Neural cell (in vitro differentiated cells): ENCODE data around the gene GRM4.

Experiments
- EP300 ChIP-seq: fragments of 450-650 bp; conservative IDR thresholded peaks from 2 replicates; pipeline ENCODE4 v1.6.1; 2014; ENCODE audit warnings: antibody characterized with exemption, mild to moderate bottlenecking, moderate library complexity; ENCODE audit not compliant: poor library complexity, severe bottlenecking
- EZH2 ChIP-seq: fragments of 200-600, 300-800 bp; shearing (Covaris generic), sonication (generic); IDR thresholded peaks from 2 replicates; pipeline ENCODE4 v1.6.1; 2014; ENCODE audit warnings: antibody characterized with exemption, low read length, borderline replicate concordance, mild to moderate bottlenecking; ENCODE audit not compliant: insufficient read depth, poor library complexity, severe bottlenecking
- MXI1 ChIP-seq: fragments of 450-650 bp; conservative IDR thresholded peaks from 2 replicates; pipeline ENCODE4 v1.6.1; 2014; ENCODE audit warnings: antibody characterized with exemption, mild to moderate bottlenecking; ENCODE audit not compliant: poor library complexity, severe bottlenecking
- RAD21 ChIP-seq: fragments of 450-650 bp; conservative IDR thresholded peaks from 2 replicates; pipeline ENCODE4 v1.6.1; 2014; ENCODE audit warnings: antibody characterized with exemption, mild to moderate bottlenecking, moderate library complexity
- SMC3 ChIP-seq: fragments of 450-650 bp; conservative IDR thresholded peaks from 2 replicates; pipeline ENCODE4 v1.6.1; 2014; ENCODE audit warnings: antibody characterized with exemption, mild to moderate bottlenecking, moderate library complexity; ENCODE audit not compliant: poor library complexity
- TF ChIP-seq, protein P1 (sequence below): fragments of 450-650 bp; IDR thresholded peaks from 2 replicates; pipeline ENCODE4 v1.5.1; 2014; ENCODE audit warnings: antibody characterized with exemption, mild to moderate bottlenecking, moderate library complexity; ENCODE audit not compliant: poor library complexity, severe bottlenecking

DNA sequence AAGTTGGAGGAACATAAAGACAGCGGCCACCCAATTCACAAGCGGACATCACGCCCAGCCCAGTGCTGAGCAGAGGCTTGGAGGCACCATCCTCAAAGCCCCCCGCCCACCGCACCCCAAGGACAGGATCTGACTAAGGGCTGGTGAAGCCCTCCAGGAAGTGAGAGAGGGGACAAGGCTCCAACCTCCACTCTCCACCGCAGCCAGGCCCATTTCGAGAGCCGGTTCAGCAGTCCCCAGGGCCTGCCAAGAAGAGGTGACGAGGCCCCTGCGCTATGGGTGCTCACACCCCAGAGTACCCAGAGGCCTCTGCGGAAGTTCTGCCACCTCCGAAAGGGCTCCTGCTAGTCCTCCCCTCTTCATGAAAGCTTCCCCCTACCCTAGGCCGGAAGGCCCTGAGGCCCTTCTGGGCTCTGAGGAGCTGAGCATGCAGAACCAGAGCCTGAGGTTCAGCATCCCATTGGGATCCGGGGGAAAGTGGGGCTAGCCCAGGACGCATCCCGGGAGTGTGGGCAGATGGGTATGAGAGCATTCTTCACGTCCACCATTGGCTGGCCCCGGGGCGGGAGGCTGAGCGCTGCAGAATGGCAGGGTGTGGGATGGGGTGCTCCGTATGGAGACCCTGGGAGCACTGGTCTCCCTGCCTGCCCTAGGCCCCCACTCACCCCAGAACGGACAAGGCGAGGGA, 2.5 kb downstream of the GRM4 start:
- TF ChIP-seq RAD21, result no peak
- TF ChIP-seq MXI1, result no peak
- TF ChIP-seq, protein P1, sequence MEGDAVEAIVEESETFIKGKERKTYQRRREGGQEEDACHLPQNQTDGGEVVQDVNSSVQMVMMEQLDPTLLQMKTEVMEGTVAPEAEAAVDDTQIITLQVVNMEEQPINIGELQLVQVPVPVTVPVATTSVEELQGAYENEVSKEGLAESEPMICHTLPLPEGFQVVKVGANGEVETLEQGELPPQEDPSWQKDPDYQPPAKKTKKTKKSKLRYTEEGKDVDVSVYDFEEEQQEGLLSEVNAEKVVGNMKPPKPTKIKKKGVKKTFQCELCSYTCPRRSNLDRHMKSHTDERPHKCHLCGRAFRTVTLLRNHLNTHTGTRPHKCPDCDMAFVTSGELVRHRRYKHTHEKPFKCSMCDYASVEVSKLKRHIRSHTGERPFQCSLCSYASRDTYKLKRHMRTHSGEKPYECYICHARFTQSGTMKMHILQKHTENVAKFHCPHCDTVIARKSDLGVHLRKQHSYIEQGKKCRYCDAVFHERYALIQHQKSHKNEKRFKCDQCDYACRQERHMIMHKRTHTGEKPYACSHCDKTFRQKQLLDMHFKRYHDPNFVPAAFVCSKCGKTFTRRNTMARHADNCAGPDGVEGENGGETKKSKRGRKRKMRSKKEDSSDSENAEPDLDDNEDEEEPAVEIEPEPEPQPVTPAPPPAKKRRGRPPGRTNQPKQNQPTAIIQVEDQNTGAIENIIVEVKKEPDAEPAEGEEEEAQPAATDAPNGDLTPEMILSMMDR, result no peak
- TF ChIP-seq EZH2, result no peak
- TF ChIP-seq EP300, result no peak
- no peak for TF ChIP-seq SMC3
